DMS53 (cell line): ENCODE data around the gene ACKR2.

Experiments
- DNase-seq: peaks from one replicate; lab custom pipeline; 2025; lab: John Stamatoyannopoulos, UW

The ACKR2 gene, protein sequence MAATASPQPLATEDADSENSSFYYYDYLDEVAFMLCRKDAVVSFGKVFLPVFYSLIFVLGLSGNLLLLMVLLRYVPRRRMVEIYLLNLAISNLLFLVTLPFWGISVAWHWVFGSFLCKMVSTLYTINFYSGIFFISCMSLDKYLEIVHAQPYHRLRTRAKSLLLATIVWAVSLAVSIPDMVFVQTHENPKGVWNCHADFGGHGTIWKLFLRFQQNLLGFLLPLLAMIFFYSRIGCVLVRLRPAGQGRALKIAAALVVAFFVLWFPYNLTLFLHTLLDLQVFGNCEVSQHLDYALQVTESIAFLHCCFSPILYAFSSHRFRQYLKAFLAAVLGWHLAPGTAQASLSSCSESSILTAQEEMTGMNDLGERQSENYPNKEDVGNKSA

DNA sequence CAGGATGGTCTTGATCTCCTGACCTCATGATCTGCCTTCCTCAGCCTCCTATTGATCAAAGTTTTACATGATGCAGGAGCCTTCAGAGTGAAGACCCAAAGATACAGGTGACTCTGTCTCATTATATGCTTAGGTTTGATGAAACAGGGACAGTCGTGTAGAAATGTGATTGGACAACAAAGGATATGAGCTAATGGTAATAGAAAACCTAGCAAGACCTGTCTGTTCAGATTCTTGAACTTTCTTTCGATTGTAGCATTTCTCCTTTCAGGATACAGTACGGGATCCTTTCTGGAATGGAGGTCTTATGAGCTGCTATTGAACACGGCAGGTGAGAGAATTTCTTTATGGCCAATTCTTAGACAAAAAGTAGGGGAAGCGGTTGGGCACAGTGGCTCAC lies at the start of gene ACKR2:
Gene ACKR2 (plus strand): TSS at position 244 of the 400 bp plus-strand sequence. CDS start 55,058 bp downstream, outside the sequence.
- no peak for DNase-seq

DNA sequence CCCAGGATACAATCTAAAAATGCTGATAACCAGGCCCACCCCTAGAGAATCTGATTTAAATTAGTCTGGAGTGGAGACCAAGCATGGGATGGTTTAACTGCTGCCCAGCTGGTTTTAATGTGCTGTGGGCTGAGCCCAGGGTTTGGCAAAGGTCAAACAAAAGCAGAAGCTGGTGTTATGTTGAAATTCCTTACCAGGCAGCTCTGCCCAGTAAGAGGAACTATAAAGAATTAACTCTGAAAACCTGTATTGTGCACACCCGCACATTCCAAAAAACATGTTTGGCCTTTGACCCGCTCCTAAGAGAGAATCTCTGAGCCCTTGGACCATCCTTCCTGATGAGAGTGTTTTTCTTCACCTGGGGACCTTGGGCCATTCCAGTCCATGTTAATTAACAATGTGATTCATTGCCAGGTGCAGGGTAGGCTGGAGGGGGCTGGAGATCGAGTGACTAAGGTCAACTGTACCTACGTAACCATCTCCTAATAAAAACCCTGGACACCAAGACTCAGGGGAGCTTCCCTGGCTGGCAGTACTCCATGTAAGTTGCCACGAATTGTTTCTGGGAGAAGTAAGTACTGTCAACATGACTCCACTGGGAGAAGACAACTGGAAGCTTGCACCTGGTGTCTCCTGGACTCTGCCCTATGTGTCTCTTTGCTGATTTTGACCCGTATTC lies 47.1 kb upstream of the ACKR2 start:
- no peak for DNase-seq

DNA sequence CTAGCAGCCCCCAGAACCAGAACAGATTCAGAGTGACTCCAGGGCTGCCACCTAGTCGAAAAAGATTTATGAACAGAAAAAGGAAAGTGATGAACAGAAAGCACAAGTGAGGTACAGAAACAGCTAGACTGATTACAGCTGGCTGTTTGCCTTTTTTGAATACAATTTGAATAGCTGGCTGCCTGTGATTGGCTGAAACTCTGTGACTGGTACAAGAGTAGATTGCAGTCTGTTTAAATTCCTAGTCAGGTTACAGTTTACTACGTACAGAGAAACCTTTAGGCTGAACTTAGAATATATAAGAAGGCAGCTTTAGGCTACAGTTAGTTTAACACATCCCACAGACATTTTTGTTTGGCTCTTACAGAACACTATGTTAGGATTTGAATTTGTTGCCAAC lies 46.2 kb upstream of the ACKR2 start:
- DNase-seq: no peak

DNA sequence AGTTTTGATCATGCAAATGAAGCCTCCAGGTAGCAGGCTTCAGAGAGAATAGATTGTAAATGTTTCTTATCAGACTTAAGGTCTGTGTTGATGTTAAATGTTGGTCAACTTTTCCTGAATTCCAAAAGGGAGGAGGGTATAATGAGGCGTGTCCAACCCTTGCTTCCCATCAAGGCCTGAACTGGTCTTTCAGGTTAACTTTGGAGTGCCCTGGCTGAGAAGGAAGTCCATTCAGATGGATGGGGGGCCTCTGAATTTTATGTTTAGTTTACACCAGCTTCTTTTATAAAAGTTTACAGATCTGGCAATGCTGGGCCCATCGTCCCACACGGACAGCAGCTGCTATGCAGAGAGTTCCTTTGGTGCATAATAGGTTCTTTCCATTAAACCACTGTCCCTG lies 45.1 kb upstream of the ACKR2 start:
- peak; percentile 4 for DNase-seq

DNA sequence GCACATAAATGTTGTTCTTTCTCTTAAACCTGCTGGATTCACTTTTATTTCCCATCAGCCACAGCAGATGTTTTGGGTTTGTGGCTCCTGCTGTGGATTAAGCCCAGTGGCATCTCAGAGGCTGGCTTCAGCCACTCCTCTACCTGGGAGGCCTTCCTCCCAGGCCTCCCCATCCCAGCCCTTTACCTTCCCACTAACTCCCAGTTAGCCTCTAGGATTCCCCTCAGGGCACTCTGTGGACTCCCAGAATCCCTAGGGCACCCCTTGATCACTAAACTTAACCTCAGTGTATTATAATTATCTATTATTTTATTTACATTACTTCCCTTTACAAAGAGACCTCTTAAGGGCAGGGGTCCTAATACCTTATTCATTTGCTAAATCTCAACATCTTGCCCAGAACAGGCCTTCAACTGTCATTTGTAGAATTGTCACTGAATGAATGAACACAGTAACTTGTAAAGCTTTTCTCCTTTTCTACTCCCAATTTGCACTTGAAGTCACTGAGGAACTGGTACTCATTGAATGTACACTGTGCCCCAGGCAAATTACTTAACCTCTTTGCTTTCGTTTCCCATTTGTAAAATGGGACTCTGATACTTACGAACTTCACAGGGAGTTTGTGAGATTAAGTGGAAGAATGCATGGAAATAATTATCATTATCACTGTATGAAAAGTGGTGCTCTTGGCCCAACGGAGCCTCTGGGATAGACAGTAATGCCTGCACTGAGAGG lies 44.5 kb upstream of the ACKR2 start:
- DNase-seq: no peak

DNA sequence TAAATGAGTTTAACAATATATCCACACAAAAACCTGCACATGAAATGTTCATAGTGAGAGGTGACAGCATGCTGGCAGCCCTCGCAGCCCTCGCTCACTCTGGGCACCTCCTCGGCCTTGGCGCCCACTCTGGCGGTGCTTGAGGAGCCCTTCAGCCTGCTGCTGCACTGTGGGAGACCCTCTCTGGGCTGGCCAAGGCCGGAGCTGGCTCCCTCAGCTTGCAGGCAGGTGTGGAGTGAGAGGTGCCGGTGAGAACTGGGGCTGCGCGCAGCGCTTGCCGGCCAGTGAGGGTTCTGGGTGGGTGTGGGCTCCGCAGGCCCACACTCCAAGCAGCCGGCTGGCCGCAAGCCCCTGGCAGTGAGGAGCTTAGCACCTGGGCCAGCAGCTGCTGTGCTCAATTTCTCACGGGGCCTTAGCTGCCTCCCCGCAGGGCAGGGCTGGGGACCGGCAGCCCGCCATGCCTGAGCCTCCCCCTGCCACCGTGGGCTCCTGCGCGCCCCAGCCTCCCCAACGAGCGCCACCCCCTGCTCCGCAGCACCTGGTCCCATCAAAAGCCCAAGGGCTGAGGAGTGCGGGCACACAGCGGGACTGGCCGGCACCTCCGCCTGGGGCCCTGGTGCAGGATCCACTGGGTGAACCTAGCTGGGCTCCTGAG lies 39.6 kb upstream of the ACKR2 start:
- no peak for DNase-seq

DNA sequence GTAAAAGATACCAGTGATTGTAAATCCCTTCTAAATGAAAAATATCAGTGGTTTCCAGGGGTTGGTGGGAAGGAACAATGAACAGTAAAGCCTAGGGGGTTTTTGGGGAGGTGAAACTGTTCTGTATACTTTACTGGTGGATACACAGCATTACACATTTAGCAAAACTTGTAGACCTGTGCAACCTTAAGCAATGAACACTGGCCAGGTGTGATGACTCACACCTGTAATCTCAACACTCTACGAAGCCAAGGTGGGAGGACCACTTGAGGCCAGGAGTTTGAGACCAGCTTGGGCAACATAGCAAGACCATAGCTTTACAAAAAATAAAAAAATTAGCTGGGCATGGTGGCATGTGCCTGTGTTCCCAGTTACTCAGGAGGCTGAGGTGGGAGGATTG lies 38.0 kb upstream of the ACKR2 start:
- DNase-seq: peak; percentile 1

DNA sequence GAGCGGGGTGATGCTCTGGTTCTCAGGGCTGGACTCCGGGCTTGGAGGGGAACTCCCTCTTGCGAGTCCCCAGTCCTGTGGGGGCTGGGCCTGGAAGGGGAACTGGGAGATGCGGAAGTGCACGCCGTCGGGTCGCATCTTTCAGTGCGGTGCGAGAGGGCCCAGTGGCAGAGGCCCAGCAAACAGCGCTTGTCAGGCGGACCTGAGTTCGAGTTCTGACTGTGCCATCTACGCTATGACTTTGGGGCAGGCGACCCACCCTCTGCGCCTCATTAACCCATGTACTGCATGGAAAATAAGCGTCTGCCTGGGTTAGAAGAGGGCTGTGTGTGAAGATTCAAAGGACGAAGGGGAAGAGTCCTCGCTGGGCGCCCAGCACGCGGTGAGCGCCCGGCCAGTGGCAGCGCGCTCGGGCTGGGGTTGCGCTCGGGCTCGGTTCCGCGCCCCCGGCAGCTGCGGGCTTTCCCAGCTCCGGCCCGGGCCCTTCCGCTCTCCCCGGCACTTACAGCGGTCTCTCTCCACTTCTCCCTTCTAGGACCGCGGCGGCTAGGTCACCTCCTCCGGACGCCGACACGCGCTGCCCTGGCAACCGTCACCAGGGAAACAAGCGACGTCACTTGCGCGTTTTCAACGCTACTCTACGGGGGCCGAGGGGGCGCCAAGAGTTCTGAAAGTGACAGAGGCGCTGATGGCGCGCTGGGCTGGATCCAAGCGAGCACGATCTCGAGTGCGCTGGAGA lies 36.4 kb upstream of the ACKR2 start, which contains the start of gene CCDC13:
Gene CCDC13 (minus strand): TSS at position 584 of the 739 bp plus-strand sequence. CDS start 14,908 bp downstream, outside the sequence.
- DNase-seq: peak; percentile 94

DNA sequence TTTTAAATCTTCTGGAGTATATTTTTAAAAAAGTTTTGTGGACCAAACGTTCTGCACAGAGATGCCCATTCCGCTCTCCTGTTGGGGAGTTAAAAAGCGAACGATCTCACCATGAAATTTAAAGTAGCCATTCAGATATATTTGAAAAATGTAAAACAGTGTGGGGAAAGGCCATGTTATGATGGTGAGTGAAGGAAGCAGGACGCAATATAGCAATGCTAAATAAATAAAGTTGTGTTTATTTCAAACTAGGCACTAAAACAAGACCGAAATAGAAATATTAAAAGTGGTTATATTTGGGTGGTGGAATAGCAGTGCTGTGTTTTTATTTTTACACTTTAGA lies 35.9 kb upstream of the ACKR2 start:
- no peak for DNase-seq

DNA sequence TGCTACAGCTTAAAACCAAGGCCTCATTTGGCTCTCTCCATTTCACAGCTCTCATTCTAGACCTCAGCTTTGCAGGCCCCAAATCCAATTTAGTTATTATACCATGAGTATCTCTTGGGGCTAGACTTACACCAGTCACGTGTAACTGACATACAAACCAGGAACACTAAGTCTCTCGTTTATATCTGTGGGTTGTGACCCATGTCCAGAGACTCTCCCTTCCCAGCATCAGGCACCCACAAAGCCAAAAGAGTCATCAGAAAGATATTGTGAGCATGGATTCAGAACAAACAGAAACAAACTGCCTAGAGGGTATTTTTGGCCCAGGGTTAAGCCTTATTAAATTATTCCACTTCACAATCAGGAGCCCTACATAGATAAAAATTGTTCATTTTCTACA lies 30.6 kb upstream of the ACKR2 start:
- DNase-seq: no peak

DNA sequence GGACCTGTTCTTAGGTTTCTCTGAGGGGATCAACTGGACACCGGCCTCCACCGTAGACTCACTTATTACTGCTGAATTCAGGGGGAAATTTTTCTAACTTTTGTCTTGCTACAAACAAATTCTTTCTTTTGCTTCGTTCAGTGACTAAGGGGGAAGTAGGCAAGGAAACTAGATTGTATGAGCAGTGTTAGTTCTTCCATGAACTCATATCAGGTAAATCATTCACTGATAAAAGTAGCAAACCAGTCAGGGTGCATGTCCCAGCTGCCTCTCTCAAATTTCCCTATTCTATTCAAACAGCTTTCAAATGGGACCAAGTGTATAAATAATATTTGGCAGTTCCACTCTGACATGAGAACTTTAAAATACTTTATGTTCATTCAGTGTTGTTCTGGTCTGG lies 28.8 kb upstream of the ACKR2 start:
- DNase-seq: no peak

DNA sequence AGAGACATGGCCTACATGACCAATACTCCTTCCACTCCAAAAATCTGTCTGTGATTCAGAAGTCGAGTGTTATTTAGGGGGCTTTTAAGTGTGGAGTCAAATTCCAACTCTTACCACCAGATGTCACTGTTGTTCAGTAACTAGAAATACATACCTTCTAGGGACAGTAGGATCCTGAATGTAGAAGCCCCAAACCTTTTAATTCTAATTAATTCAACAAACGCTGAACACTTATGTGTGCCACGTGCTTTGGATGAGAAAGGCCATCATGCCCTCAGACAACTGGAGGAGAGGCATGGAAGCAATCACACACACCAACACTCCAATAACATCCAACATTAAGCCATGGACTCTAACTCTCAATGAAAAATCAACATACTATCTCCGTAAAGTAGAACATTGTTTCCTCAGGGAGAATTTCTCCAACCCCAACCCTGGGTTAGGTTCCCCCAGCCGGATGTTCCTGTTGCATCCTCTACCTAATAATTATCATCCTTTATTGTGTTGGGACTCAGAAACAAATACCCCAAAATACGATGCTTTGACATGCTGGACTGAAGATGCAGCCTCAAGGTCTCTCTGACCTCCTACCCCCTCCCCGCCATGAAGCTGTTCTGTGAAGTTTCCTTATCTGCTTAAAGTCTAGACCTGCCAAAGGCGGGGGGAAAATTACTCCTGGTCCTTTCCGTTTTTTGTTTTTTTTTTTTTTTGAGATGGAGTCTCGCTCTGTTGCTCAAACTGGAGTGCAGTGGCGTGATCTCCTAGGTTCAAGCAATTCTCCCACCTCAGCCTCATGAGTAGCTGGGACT lies 28.1 kb upstream of the ACKR2 start:
- DNase-seq: peak; percentile 50

DNA sequence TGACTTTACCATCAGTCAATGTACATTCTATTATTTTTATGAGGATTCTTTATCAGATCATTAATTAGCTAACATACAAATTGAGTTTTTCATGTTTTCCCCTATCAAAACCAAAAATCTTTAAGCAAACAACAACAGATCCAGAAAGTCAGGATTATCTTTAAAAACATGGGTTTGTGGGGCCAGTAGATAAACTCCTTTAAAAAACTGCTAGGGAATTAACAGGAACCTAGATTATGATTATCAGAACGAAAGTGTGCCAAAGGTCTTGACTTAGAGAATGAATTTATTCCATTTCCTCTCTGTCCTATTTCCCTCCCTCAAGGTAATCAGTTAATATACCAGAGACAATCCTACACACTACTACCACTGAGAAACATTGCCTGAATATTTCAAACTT lies 23.0 kb upstream of the ACKR2 start:
- DNase-seq: no peak

DNA sequence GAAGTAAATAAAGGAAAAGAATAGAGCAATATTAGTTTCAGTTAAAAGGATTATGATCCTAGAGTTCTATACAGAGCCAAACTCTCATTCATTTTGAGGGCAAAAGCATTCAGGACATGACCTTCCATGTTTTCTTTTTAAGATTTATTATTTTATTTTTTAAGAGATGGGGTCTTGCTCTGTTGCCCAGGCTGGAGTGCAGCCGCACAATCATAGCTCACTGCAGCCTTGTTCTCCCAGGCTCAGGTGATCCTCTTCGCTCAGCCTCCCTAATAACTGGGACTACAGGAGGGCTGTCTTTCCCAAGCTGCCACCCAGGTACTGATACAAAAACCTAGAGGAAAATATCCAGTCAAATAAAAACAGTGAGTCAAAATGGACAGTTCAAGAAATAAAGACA lies 22.6 kb upstream of the ACKR2 start:
- DNase-seq: no peak

DNA sequence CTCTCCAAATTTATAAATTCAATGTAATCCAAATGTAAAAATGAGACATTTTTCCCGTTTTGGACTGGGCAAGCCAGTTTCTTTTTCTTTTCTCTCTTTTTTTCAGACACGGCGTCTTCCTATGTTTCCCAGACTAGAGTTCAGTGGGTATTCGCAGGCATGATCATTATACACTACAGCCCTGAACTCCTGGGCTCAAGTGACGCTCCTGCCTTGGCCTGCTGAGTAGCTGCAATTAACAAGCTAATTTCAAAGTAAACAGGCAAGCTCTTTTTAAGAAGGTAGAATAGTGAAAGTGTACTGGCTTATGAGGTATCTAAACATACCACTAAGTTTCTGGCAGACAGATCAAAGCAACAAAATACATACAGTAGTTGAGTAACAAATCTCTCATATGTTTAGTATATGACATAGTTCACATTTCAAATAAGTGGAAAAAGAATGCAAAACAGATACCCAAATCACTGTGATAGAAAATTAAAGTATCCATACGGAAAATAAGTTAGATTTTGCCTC lies 18.5 kb upstream of the ACKR2 start:
- no peak for DNase-seq

DNA sequence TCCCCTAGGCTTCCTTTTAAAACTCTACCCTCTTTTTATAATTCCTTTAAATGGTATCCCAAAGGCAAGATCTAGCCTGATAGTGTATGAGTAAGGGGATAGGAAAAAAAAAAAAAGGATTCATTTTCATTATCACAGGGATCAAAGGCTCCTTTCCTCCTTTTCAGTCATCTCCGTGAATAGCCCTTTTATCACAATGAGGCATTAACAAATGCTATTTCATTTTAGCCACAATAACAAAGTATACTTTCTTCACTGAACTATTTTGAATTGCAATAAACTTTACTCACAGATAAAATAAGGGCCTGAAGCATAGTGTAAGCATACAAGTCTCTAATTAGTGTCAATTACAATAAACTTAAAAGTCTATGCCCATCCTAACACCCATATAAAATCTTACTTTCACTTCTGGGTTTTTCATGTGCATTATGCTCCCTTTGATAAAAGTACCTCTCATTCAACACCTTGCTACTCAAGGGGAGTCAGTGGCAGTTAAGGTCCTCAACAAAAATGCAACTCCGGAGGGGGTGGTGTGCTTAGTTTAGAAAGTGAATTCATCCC lies 13.5 kb upstream of the ACKR2 start:
- DNase-seq: no peak

DNA sequence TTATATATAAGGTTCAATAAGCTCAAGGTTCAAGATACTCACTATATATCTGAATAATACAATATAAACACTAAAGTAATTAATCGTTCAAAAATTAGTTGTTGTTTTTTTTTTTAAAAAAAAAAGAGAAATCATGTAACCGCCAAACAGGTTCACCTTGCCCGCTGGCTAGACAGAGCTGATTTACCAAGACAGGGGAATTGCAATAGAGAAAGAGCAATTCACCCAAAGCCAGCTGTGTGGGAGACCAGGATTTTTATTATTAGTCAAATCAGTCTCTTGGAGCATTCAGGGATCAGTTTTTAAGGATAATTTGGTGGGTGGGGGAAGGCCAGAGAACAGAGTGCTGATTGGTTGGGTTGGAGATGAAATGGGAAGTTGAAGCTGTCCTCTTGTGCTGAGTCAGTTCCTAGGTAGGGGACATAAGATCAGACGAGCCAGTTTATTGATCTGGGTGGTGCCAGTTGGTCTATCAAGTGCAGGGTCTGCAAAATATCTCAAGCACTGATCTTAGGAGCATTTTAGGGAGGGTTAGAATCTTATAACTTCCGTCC lies 12.8 kb upstream of the ACKR2 start:
- DNase-seq: no peak

DNA sequence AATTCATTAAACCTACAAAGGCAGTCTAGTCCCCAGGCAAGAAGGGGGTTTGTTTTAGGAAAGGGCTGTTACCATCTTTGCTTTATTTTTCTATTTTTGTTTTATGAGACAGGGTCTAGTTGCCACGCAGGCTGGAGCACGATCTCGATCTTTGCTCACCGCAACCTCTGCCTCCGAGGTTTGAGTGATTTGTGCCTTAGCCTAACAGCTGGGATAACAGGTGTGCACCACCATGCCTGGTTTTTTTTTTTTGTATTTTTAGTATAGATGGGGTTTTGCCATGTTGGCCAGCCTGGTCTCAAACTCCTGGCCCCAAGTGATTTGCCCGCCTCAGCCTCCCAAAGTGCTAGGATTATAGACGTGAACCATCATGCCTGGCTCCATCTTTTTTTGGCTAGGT lies 9.9 kb upstream of the ACKR2 start:
- no peak for DNase-seq

DNA sequence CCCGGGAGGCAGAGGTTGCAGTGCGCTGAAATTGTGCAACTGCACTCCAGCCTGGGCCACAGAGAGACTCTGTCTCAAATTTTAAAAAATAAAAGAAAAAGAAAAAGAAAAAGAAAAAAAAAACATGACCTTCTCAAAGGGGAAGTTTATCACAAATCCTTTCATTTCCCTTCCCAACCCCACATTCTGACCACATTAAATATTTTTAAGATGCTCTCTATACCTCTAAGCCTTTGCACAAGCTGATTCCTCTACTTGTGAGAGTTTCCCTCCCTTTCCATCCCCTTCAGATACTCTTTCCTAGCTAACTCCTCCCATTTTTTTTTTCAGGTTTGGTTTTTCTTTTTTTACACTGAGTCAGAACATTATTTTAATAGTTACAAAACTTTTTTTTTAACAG lies 9.0 kb upstream of the ACKR2 start:
- no peak for DNase-seq

DNA sequence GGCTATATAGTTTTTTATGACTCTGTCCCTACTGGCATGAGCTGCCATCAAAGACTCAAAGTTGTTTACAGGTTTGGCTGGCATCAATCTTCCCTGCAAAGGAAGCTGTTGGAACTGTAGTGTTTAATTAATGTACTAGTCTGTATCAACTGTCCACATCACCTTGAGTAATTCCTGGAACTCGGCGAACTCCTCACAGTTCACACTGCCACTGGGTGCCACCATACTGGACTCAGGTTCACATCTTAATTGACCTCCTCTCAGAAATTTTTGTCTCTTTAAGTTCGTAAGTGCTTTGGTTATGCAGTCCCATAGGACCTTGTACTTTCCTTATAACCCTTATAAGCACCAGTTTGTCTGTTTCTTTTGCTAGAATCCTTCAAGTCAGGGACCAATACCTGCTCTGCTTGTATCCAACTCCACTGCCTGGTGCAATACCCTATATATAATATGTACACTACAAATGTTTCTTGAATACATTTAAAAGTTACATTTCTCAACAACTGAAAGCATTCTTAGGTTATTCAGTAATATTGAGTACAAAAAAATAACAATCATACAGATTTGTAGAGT lies 8.1 kb upstream of the ACKR2 start:
- no peak for DNase-seq
